ENCODE data around the gene DUS3L. TPM values are rescaled to one million over a fixed set of nuclear protein-coding genes. Genes with fewer than 3 reads are reported as not detected.

Gene DUS3L
- total RNA-seq, 3 donors from 2014 or later (not counting 1 experiment from before 2014, with no cell fraction given) = 116 to 140 (median 128) TPM

GRCh38 chr19:5806905-5807304 lies 15.9 kb upstream of the DUS3L start:
- no peaks in the 10 kb centered on the region for H3K9me3 Mint-ChIP-seq

DNA sequence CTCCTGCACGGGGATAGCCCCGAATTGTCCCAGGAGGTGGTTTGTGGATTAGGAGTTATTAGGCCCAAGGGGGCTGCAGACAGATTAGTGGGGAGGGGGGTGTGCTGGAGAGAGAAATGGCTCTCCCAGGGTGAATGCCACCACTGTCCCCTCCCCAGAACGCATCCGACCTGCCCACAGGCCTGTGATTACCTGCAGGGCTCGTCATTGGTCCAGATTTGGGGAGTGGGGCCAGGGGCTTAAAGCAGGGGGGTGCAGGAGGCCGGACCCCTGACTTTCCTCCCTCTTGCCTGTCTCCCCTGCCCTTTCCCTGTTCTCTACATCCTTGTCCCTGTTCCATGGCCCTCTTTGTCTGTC lies 15.1 kb upstream of the DUS3L start:
- no peak for DNase-seq
- H3K4me3 Mint-ChIP-seq = no peak overlapping the region
- H3K9me3 ChIP-seq (ENCODE audit: control insufficient read depth, insufficient read depth, low read length) = no peaks in the 10 kb centered on the region
- H3K36me3 ChIP-seq (ENCODE audit: control insufficient read depth, insufficient read depth, low read length) = no peaks in the 10 kb centered on the region
- no peaks in the 10 kb centered on the region for H3K36me3 Mint-ChIP-seq
- peaks cover 7 to 40% of the 10 kb centered on the region in 2 donors for H3K27me3 Mint-ChIP-seq (ENCODE audit: low read depth in 2 of 2)
- H3K4me1 ChIP-seq (ENCODE audit: control insufficient read depth, insufficient read depth, low read length) = peaks cover 27% of the 10 kb centered on the region
- peaks cover 12 to 19% of the 10 kb centered on the region in 2 donors for H3K4me1 Mint-ChIP-seq
- no peaks in the 10 kb centered on the region for H3K9me3 Mint-ChIP-seq
- ATAC-seq = no peak
- H3K27ac Mint-ChIP-seq = no peak overlapping the region
- no peak overlapping the region for H3K27ac ChIP-seq (ENCODE audit: low read length)
- TF ChIP-seq, protein P1, sequence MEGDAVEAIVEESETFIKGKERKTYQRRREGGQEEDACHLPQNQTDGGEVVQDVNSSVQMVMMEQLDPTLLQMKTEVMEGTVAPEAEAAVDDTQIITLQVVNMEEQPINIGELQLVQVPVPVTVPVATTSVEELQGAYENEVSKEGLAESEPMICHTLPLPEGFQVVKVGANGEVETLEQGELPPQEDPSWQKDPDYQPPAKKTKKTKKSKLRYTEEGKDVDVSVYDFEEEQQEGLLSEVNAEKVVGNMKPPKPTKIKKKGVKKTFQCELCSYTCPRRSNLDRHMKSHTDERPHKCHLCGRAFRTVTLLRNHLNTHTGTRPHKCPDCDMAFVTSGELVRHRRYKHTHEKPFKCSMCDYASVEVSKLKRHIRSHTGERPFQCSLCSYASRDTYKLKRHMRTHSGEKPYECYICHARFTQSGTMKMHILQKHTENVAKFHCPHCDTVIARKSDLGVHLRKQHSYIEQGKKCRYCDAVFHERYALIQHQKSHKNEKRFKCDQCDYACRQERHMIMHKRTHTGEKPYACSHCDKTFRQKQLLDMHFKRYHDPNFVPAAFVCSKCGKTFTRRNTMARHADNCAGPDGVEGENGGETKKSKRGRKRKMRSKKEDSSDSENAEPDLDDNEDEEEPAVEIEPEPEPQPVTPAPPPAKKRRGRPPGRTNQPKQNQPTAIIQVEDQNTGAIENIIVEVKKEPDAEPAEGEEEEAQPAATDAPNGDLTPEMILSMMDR (IDR thresholded peaks at IDR 0.05) = peak; percentile 6
- peaks cover 33% of the 10 kb centered on the region for H3K27me3 ChIP-seq (ENCODE audit: control insufficient read depth, insufficient read depth, low read length)
- no peak overlapping the region for H3K4me3 ChIP-seq (ENCODE audit: low read length)
- WGBS (ENCODE audit: insufficient coverage) = 50% methylated on average over 6 of the region's 6 CpGs
- intact Hi-C loops (cut with micrococcal nuclease) = no loop called here

More at GRCh38 chr19:5806905-5807304, 15.9 kb upstream of the DUS3L start:
- H3K27ac Mint-ChIP-seq = no peak overlapping the region
- Histone ChIP-seq H3K27ac (ENCODE audit: low read length) (no peak overlapping the region), H3K9me3 (ENCODE audit: control insufficient read depth, insufficient read depth, low read length) (no peaks in the 10 kb centered on the region), H3K4me1 (ENCODE audit: control insufficient read depth, insufficient read depth, low read length) (peaks cover 25% of the 10 kb centered on the region), H3K36me3 (ENCODE audit: control insufficient read depth, insufficient read depth, low read length) (no peaks in the 10 kb centered on the region), H3K4me3 (ENCODE audit: low read length) (no peak overlapping the region), H3K27me3 (ENCODE audit: control insufficient read depth, insufficient read depth, low read length) (peaks cover 25% of the 10 kb centered on the region)
- no peaks in the 10 kb centered on the region for H3K36me3 Mint-ChIP-seq
- WGBS (ENCODE audit: insufficient coverage) = 98% methylated on average over 5 of the region's 5 CpGs
- peaks cover 12 to 16% of the 10 kb centered on the region in 2 donors for H3K4me1 Mint-ChIP-seq
- DNase-seq (peak in 1 of 2 donors; percentile 19), ATAC-seq (no peak)
- H3K4me3 Mint-ChIP-seq = no peak overlapping the region
- peaks cover 7 to 37% of the 10 kb centered on the region in 2 donors for H3K27me3 Mint-ChIP-seq (ENCODE audit: low read depth in 2 of 2)
- TF ChIP-seq, protein P1 (IDR thresholded peaks at IDR 0.05) = no peak
- intact Hi-C loops (cut with micrococcal nuclease) = no loop called here

GRCh38 chr19:5805462-5806132 lies 14.6 kb upstream of the DUS3L start:
- H3K4me3 ChIP-seq (ENCODE audit: low read length) = no peak overlapping the region
- DNase-seq = peak in 1 of 2 donors; percentile 79
- 4% methylated on average over 46 of the region's 46 CpGs for WGBS (ENCODE audit: insufficient coverage)
- H3K36me3 ChIP-seq (ENCODE audit: control insufficient read depth, insufficient read depth, low read length) = no peaks in the 10 kb centered on the region
- TF ChIP-seq, protein P1 (IDR thresholded peaks at IDR 0.05) = peak; percentile 42
- Mint-ChIP-seq H3K4me3 (peak overlapping the region; percentile 50), H3K9me3 (no peaks in the 10 kb centered on the region), H3K36me3 (no peaks in the 10 kb centered on the region), H3K27ac (no peak overlapping the region), H3K4me1 (peaks cover 12 to 19% of the 10 kb centered on the region in 2 donors), H3K27me3 (ENCODE audit: low read depth in 2 of 2) (peaks cover 7 to 42% of the 10 kb centered on the region in 2 donors)
- H3K9me3 ChIP-seq (ENCODE audit: control insufficient read depth, insufficient read depth, low read length) = no peaks in the 10 kb centered on the region
- no peak overlapping the region for H3K27ac ChIP-seq (ENCODE audit: low read length)
- H3K27me3 ChIP-seq (ENCODE audit: control insufficient read depth, insufficient read depth, low read length) = peaks cover 38% of the 10 kb centered on the region
- H3K4me1 ChIP-seq (ENCODE audit: control insufficient read depth, insufficient read depth, low read length) = peaks cover 27% of the 10 kb centered on the region
- ATAC-seq = no peak
- intact Hi-C loops (cut with micrococcal nuclease) = loop anchor here (2.0 kb wide), 1 partner anchor 87 kb away; no protein-coding TSS in a partner anchor
